Renal pelvis (tissue), 4 donors: ENCODE data around the gene ADAM8. TPM values are rescaled to one million over a fixed set of nuclear protein-coding genes. Genes with fewer than 3 reads are reported as not detected.

Source experiments
- DNase-seq: peaks from one replicate; pipeline ENCODE4 v3.0.0-alpha.2; 2013
- polyA plus RNA-seq, 3 donors: library from polyadenylated mRNA; unstranded; fragments of 120-200 nt; gene quantifications; one replicate each; pipeline ENCODE4 v1.2.1, GENCODE V29; 2013; ENCODE audit not compliant: insufficient read length in 3 of 3

The ADAM8 gene
- polyA plus RNA-seq, 3 donors, result 2.2 to 5.0 (median 4.0) TPM

DNA sequence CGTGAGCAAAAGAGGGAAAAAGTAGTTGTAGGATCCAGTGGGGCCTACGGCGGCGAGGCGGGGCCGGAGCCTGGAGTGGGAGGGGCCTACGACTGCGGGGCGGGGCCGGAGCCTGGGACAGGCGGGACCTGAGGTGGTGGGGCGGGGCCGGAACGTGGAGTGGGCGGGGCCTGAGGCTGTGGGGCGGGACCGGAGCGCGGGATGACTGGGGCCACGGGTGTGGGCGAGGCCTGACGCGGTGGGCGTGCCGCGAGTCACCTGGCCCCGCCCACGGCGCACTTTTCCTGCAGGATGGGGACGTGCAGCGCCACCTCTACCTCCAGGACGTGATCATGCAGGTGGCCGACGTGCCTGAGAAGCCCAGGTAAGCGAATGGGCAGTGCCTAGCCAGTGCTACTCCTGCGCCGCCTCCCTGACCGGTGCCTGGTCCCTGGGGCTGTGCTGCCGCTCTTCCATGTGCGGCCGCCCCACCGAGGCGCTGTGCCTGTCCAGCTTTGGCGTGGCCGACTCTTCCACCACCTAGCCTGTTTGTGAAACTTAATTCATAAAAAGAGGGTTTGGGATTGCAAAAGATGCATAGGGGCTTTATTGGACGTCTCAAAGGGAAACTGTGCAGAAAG lies 32.5 kb upstream of the ADAM8 start:
- DNase-seq, result peak; percentile 78

DNA sequence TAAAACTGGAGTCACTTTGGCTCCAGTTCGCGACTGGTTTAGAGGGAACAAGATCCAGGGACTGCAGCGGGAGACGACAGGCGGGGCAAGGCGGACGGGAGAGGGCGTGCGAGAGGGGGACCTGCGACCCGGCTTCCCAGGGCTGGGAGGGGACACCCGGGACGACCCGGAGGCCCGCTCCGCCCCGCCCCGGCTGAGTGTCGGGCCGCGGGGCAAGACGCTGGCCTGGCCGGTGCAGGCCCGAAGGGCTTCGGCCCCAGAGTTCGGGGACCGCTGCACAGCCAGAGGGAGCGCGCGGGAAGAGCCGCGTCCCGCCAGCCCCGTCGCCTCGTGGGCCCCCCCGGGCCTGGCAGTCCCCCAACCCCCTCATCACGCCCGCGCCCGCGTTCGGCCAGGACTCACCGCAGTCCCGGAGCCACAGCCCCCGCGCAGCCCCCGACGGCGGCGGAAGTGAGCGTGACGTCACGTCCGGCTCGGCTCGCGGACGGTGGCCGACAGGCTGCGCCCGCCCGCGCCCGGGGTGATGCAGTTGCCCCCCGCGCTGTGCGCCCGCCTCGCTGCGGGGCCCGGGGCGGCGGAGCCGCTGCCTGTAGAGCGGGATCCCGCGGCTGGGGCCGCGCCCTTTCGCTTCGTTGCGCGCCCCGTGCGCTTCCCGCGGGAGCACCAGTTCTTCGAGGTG lies 31.9 kb upstream of the ADAM8 start, which contains the start of the genes TUBGCP2 and ZNF511:
Gene TUBGCP2 (minus strand): TSS at position 452 of the 679 bp plus-strand sequence. CDS start 5,931 bp downstream, outside the sequence.
Gene ZNF511 (plus strand): TSS at position 494 of the 679 bp plus-strand sequence. CDS start 30 bp downstream, at position 524.
- peak; percentile 81 for DNase-seq

GRCh38 chr10:133307776-133308420 lies 31.2 kb upstream of the ADAM8 start:
- DNase-seq, result peak; percentile 87

DNA sequence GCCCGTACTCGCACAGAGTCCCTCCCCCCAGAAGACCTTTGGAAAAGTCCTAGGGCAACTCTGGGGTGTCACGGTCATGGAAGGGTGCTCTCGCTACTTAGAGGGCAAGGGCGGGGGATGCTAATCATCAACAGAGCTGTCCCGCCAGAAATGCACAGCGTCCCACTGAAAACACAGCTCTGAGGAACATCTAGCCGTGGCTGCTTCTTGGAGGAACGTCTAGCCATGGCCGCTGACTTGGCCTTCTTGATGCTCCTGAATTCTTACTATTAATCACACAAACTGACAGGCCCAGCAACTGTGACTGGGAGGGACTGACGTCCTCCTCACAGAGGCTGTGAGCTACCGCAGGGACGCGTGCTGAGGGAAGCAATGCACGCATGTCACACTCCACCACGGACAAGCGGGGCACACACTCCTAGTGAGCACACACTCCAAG lies 30.3 kb upstream of the ADAM8 start:
- DNase-seq, result no peak

DNA sequence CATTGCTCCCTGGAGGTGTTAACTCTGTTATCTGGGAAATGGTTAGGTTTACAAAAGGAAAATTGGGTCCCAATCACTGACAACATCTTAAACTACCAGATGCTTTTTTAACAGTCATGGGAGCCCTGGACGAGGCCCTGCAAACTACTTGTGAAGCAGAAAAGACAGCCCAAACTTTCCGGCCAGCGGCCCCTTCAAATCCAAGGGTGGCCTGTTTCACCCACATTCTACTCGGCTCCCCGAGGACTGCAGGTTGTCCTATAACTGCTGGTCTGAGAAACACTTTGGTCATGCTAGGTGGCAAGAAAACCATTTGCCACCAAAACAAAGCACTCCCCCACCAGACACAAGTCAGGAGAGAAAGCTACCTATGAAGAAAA lies 29.4 kb upstream of the ADAM8 start:
- DNase-seq, result no peak

- no peak for DNase-seq
Observed at GRCh38 chr10:133303206-133303605, 26.5 kb upstream of the ADAM8 start.

GRCh38 chr10:133302230-133302629 lies 25.6 kb upstream of the ADAM8 start:
- no peak for DNase-seq

DNA sequence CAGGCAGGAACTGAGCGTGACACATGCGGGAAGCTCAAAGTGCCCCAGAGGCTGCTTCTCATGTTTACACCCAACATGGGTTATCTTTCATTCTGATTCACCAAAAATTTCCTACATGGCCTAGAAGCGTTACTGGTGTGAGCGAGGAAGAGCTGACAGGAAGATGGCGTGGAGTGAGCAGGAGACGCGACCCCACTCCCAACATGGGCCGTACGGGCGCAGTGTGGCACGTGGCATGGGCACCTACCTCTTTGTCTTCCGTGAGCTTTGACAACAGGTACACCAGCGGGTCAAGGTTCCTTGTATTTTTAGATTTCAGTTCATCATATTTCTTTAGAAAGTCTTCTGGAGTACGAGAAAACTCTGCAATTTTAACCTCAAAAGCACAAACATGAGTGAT lies 23.1 kb upstream of the ADAM8 start:
- no peak for DNase-seq

DNA sequence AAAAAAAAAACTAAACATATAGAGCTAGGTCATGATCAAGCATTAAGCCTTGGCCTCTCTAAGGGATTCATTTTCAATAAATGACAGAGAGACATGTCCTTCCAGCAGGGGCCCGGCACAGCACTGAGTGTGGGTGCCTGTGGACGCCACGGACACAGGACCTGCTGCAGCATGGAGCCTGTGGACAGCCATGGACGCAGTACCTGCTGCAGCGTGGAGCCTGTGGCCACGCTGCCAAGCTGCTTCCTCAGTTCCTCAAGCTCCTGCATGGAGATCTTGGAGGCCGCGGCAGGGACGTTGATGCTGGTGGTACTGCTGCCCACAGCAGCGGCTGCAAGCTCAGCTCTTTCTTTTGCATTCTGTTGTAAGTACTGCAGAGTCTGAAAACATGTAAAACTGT lies 22.6 kb upstream of the ADAM8 start:
- DNase-seq, result no peak

DNA sequence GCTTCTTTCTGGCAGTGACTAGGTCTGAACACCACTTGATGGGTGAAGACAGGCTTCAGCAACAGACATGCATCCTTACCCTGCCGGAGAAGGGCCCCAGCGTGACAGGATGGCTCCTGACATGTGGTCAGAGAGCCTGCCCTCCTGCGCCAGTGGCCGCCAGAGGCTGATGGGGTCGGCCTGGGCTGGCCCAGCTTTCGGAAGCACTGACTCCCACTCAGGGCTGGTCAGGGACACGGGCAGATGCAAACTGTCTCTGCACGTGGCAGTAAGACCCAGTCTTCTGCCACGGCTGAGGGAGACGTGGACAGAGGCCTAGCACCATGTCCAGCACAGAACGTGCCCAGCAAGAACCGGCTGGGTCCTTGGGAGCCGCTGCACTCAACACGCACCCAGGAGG lies 21.8 kb upstream of the ADAM8 start:
- DNase-seq, result no peak

GRCh38 chr10:133297504-133297903 lies 20.8 kb upstream of the ADAM8 start:
- no peak for DNase-seq

DNA sequence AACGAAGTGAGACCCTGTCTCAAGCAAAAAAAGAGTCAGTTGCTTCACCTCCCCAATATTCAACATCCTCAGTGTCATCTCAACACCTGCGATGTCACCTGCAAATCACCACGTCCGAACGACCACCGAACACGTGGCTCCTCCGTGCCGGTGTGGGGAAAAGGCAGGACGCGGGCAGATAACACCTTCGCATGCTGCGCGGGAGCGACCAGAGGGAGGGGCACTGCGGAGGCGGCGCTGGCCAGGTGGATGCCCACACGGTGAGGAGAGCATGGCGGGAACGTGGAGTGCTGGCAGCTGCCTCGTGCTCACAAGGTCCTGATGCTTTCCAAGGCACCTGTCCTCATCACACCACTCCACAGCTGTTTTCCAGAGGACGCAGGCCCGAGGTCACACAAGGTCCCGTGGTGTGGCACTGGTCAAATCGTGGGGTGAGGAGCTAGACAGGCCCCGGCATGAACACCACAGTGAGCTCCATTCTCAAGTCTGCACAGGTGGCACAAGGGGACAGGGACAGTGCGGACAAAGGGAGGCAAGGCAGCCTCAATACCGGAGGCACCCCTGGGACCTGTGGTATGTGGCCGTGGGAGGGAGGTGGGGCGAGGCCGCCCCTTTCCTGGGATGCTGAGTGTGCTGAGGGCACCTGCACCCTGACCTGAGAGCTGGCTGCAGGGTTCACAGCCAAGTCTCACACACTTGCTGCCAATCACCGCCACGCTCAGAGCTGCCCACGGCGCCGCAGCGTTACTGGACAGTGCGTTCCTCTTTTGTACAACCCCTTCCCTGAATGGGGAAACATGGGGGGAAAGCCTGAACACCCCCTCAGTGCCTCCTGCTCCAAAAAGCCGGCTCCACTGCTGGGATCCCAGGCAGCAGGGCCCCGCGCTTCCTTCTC lies 19.0 kb upstream of the ADAM8 start:
- no peak for DNase-seq

GRCh38 chr10:133294189-133294588 lies 17.5 kb upstream of the ADAM8 start:
- no peak for DNase-seq

DNA sequence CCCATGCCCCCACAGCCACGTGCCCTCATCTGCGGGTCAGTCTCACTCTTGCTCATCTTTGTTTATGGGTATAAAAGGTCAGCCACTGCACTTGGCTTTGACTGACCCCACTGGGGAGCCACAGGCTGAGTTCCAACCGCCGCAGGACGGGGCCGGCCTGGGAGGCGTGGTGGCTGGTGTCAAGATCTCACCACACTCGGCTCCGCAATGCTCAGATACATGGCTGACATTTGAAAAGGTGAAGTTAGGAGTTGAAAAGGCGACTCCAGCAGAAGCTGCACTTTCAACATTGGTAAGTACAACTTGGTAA lies 17.1 kb upstream of the ADAM8 start:
- no peak for DNase-seq

DNA sequence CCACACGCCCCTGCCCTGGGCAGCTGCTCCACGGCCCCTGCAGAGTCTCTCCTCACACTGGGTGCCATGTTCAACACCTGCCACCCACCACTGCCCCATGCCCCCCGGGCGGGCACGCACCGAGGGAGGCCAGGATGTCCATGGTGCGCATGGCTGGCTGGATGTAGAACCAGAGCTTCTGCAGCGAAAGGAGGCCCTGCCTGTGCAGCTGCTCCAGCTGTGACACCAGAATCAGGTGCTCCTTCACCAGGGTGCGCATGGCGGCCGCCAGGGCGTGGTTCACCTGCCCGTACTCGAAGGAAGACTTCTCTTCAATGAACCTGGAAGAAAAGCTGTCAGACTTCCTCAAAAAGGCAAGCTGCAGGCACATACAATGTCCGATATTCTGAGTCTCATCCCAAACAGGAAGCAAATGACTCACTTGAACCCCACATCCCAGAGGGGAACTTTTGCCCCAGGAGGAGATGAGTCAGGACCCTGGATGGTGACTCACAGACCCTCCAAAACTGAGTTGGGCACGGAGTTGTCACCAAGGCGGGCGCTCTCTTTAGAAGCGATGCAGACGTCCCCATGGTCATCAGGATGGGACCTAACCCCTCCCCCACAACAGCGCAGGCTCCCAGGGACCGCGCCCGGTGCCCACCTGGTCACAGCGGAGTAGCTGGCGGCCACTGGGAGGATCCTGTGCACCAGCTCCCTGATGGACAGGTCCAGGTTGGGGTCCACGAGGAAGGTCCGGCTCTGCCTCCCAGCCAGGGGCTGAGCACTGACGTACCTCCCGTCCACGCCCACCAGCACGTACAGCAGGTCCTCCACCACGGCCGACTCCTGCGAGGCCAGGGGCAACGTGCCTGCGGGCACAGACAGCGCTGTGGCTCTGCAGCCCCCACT lies 16.5 kb upstream of the ADAM8 start:
- no peak for DNase-seq

GRCh38 chr10:133289761-133290160 lies 13.1 kb upstream of the ADAM8 start:
- DNase-seq, result no peak

- DNase-seq, result no peak
Observed at GRCh38 chr10:133287832-133288500, 11.3 kb upstream of the ADAM8 start.

GRCh38 chr10:133286366-133286765 lies 9.7 kb upstream of the ADAM8 start:
- no peak for DNase-seq

GRCh38 chr10:133285217-133285616 lies 8.5 kb upstream of the ADAM8 start:
- no peak for DNase-seq

- no peak for DNase-seq
Observed at GRCh38 chr10:133283931-133284330, 7.3 kb upstream of the ADAM8 start.
